Stimulated activated naive CD8-positive, alpha-beta T cell treated with anti-CD3 and anti-CD28 coated beads, Interleukin-15, Interleukin-2, amounts not matched to agents 100 U/mL and 50 U/mL, for 24 hours (primary cell): ENCODE results near the gene ZFP64.

Experiments
- ATAC-seq: fragments of 150-1000 bp; cut with Tn5 transposase; one replicate; pipeline ENCODE4 v1.10.0; 2021
- DNase-seq: peaks from one replicate; pipeline ENCODE4 v3.0.0; 2021

Gene ZFP64

GRCh38 chr20:52104546-52105441, 86.8 kb downstream of the ZFP64 start:
- DNase-seq: peak; percentile 12
- ATAC-seq: peak; percentile 32

GRCh38 chr20:52103913-52104545, 87.5 kb downstream of the ZFP64 start:
- ATAC-seq (no peak), DNase-seq (peak; percentile 25)

DNA sequence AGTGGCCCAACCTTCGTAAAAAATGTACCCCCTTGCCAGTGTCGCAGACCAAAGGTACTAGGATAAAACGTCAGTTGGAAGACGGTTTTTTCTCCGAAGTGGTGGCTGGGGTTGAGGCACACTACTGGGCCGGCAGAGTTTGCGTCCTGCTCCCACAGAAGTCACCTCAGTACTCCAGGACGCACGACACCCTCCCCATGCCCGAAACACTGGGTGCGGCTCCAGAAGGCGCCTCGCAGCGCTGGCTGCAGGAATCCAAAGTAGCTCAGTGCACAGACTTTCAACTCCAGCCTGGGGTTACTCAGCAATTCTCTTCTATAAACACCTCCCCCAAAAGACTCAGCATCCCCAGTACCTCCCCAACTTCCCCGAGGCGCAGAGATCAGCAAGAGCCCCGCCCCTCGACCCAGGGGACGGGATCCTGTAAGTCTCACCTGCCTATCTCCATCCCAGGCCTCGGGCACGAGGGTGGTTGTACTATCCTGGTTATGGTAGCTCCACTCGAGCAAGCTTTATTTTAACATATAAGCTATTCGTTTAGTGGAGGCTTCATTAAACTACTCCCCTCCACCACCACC, 88.2 kb downstream of the ZFP64 start:
- ATAC-seq (peak; percentile 41), DNase-seq (peak; percentile 38)

DNA sequence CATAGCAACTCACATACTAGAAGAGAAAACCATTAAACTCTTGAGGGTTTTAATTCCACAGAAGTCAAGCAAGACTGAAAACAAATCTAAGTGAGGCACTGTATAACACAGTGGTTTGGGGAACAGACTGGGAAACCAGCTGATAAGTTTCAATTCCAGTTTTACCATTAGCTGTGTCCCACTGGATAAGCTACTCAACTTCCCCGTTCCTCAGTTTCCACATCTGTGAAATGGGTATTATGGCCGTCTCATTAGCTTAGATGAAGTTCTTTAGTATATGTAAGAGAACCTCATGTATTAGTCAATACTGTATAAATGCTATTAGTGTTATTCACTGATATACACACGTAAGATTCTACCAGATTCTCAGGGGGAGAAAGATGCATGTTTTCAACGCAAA, 89.0 kb downstream of the ZFP64 start:
- no peak for ATAC-seq
- DNase-seq: no peak

- DNase-seq (no peak), ATAC-seq (no peak)
Observed at GRCh38 chr20:52102126-52102525, 89.5 kb downstream of the ZFP64 start.
